Fibroblast of mammary gland (primary cell): ENCODE measurements around the gene SNCB.

Experiments
- DNase-seq: peaks from one replicate; pipeline ENCODE4 v3.0.0-alpha.2; 2010; ENCODE audit warnings: low read depth
- H3K4me3 ChIP-seq: 2 replicates; pipeline ENCODE4 v1.5.1; 2011; ENCODE audit warnings: low read depth, mild to moderate bottlenecking, low read length, moderate library complexity; ENCODE audit not compliant: control insufficient read depth
- TF ChIP-seq, protein P1 (sequence below): conservative IDR thresholded peaks from 2 replicates; pipeline ENCODE4 v1.5.1; 2011; ENCODE audit warnings: low read depth, low read length, inconsistent platforms; ENCODE audit not compliant: control insufficient read depth, insufficient read depth

Gene SNCB

DNA sequence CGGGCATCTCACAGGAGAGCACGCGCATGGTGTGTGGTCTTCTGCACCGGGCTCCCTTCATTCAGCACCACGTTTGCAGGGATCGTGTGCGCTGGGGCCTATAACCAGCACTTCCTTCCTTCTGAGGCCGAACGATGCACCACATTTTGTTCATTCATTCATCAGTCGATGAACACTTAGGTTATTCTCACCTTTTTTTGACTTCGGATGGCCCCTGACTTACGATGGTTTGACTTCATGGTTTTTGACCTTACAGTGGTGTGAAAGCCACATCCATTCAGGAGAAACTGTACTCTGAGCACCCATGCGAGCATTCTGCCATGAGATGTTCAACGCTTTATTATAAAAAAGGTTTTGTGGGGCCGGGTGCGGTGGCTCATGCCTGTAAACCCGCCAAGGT lies 44.5 kb upstream of the SNCB start:
- TF ChIP-seq, protein P1, sequence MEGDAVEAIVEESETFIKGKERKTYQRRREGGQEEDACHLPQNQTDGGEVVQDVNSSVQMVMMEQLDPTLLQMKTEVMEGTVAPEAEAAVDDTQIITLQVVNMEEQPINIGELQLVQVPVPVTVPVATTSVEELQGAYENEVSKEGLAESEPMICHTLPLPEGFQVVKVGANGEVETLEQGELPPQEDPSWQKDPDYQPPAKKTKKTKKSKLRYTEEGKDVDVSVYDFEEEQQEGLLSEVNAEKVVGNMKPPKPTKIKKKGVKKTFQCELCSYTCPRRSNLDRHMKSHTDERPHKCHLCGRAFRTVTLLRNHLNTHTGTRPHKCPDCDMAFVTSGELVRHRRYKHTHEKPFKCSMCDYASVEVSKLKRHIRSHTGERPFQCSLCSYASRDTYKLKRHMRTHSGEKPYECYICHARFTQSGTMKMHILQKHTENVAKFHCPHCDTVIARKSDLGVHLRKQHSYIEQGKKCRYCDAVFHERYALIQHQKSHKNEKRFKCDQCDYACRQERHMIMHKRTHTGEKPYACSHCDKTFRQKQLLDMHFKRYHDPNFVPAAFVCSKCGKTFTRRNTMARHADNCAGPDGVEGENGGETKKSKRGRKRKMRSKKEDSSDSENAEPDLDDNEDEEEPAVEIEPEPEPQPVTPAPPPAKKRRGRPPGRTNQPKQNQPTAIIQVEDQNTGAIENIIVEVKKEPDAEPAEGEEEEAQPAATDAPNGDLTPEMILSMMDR: no peak
- no peak for DNase-seq
- no peak overlapping the region for H3K4me3 ChIP-seq

DNA sequence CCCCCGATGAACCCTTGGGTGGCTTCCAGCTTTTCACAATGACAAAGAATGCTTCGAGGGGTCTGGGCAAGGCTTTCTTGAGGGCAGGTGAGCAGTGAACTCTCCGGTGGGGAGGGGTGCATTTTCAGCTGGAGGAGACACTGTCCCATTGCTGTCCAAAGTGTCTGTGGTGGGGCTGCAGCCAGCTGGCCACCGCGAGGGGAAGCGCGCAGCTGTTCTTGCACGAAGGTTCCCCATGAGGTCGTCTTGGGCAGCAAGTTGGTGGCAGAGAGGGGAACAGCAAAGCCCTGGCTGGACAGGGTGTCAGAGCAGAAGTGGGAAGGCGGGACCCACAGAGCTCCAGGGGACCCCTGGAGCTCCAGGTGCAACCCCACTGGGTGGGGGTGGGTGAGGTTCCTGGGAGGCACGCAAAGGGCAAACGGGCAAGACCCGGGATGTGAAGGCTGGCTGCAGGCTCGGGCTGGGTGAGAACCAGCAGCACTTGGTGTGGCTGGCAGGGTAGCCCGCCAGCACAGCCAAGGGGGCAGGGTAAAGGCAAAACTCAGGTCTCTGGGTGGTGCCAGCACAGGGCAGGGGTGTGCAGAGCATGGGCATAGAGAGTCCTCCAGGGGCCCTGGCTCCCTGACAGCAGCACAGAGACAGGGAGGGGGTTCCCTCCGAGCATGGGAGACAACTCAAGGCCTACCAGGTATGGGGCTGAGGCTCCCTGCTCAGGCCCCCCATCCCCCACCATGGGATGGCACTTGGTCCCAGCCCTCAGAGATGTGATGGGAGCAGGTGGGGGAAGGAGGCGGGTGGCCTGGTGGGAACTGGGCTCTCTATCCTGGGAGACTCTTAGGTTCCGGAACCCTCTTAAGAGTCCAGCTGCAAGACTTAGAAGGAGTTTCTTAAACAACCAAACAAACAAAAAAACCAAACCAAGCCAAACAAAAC lies 43.6 kb upstream of the SNCB start:
- no peak for DNase-seq
- no peak overlapping the region for H3K4me3 ChIP-seq

DNA sequence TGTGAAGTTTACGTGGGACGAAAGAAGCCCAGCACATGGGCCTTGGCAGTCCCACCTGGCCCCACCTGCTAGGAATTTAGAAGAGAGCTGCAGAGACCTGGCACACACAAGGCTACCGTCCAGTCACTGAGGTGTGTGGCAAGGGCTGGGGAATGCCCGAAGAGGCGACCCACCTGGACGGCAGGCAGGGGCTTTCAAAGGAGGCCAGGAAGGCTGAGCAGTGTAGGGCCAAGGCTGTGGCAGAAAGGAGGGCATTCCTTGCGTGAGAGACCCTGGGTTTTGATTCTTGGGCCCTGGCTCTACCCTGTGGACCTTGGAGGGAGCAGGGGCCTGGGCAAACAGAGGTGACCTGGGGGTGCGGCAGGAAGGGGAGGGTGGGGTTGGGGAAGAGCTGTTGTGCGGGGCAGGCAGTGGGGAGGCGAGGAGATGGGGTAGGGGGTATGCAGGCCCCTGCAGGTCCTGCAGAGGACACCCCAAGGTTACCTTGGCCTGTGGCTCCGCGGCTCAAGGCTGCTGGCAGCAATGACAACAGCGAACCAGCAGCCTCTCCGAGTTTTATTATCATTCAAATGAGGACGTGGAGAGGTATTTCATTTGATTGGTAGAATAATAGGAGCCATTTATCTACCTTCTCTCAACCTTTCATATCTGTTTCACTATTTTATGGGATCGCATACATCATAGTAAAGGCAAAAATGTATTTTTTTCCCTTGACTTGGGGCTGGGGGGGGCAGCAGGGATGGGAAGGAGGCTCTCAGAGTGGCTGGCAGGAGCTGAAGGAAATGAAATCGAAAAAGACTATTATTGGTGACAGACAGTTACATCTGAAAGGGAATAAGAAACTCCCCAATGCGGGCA lies 41.8 kb upstream of the SNCB start:
- no peak overlapping the region for H3K4me3 ChIP-seq
- no peak for DNase-seq

More for the DNA sequence above, 43.6 kb upstream of the SNCB start:
- TF ChIP-seq, protein P1: no peak

DNA sequence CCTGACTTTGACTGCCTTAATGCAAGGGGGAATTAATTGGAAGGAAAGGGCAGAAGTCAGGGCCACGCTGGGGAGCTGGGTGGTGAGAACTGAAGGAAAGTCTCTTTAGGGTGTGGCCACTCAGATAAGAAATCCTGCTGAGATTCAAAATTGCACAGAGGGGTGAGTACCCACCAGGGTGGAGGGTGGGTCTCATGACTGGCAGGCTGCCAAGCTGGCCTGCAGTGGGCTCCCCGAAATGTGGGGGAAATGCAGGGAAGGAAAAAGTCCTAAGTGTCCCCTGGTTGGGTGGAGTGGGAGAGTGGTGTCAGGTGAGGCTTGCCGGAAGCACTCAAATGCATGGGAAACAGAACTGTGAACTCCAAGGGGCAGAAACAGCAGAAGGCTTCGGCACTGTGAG lies 41.1 kb upstream of the SNCB start:
- DNase-seq: no peak
- H3K4me3 ChIP-seq: no peak overlapping the region
- TF ChIP-seq, protein P1: no peak

More for the DNA sequence above, 41.8 kb upstream of the SNCB start:
- TF ChIP-seq, protein P1: no peak

DNA sequence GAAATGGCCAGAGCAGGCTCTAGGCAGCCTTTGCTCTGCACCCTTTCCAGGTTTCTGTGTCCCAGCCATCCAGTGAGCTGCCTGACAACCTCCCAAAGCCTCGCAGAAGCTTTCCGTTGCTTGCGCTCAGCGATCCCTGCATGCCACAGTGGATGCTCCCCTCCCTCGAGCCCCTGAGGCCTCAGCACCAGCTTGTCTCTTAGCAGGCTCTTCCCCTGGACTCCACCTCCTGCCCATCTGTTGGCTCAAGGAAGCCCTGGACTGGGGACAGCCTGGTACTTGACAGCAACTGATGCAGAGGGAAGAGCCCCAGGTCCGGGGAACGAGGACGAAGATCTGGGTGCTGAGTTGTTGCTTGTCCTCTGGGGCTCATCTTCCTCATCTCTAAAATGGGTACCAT lies 40.1 kb upstream of the SNCB start:
- no peak overlapping the region for H3K4me3 ChIP-seq
- no peak for DNase-seq
- TF ChIP-seq, protein P1: no peak

DNA sequence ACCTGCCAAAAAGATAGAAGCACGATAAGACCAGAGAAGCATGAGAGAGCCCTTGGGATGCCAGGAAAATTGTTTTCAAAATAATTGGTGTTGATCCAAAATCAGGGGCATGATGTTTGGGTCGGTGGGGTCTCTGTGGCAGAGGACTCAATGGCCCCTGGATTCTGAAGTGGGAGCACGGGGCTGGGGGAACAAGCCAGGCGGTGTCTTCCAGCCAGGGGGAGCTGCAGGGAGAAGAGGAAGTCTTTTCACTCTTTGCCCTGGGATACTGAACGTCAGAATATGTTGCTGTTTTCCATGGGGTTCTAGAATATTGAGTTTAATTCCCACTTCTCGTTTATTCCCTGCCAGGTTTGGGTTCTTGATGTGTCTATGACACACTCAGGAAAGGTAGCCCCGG lies 37.3 kb upstream of the SNCB start:
- no peak overlapping the region for H3K4me3 ChIP-seq
- no peak for DNase-seq
- TF ChIP-seq, protein P1: no peak
